SU-DHL-6 (cell line): Measurements from ENCODE around the gene SUN1.

Experiments
- CTCF ChIP-seq: fragments of 200-600 bp; sonication (generic); IDR thresholded peaks from one replicate; pipeline ENCODE4 v1.5.1; 2017; ENCODE audit warnings: antibody characterized with exemption, mild to moderate bottlenecking, low read length, moderate library complexity; ENCODE audit not compliant: insufficient read depth, poor library complexity, severe bottlenecking
- EZH2phosphoT487 ChIP-seq: fragments of 200-600 bp; sonication (generic), shearing (Covaris generic); conservative IDR thresholded peaks from 2 replicates; pipeline ENCODE4 v1.6.1; 2018; ENCODE audit warnings: mild to moderate bottlenecking, antibody characterized with exemption, low read length, moderate library complexity, mixed read lengths

DNA sequence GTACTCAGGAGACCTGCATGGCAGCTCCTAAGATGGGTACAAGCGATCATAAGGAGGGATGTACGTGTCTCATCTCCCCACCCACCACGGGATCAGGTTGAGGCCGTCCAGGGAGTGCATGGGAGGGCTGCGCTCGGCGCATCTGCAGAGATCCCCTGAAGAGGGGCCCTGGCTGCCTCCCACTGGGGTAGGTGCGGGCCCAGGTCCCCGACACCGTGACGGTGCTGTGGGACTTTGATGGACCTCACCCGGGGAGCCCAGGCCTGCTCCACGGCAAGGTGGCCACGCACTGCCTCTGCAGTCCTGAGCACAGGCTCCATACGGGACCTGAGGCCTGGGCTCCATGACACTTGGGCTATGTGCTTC, 56.7 kb downstream of the SUN1 start:
- TF ChIP-seq CTCF (no peak), EZH2phosphoT487 (no peak)
